Measurements from ENCODE around the gene CD37.
A peak's percentile ranks its signal among the peaks of the same experiment; 100 is the strongest.
"Not testable (repeated sequence)": the region's sequence is repeated elsewhere in the genome, so short reads cannot be mapped to it uniquely, and the experiment has no call there.

CD37 gene, protein sequence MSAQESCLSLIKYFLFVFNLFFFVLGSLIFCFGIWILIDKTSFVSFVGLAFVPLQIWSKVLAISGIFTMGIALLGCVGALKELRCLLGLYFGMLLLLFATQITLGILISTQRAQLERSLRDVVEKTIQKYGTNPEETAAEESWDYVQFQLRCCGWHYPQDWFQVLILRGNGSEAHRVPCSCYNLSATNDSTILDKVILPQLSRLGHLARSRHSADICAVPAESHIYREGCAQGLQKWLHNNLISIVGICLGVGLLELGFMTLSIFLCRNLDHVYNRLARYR

DNA sequence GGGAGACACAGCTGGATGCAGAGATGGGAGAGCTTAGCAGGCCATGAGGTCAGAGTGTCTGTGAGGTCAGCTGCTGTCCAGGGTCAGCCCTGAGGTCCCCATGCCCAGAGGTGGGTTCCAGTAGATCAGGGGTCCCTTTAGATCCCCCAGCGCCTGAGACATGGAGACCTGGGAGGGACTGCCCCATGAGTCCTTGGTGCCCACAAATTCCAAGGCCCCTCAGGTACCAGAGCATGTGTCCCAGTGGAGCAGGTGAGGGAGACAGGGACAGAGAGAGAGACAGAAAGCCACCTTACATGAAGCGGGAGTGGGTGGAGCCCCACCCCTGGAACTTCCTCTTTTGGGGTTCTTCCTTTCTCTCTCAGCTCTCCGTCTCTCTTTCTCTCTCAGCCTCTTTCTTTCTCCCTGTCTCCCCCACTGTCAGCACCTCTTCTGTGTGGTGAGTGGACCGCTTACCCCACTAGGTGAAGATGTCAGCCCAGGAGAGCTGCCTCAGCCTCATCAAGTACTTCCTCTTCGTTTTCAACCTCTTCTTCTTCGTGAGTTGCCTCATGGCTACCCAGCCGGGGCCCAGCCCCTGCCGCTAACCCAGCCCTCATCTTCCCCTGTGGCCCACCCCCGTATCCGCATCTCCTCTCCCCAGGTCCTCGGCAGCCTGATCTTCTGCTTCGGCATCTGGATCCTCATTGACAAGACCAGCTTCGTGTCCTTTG, at the start of gene CD37:
Gene CD37 (plus strand): TSS at position 336 of the 713 bp plus-strand sequence. CDS start 135 bp downstream, at position 471.
- peak; percentile 63 for DNase-seq

DNA sequence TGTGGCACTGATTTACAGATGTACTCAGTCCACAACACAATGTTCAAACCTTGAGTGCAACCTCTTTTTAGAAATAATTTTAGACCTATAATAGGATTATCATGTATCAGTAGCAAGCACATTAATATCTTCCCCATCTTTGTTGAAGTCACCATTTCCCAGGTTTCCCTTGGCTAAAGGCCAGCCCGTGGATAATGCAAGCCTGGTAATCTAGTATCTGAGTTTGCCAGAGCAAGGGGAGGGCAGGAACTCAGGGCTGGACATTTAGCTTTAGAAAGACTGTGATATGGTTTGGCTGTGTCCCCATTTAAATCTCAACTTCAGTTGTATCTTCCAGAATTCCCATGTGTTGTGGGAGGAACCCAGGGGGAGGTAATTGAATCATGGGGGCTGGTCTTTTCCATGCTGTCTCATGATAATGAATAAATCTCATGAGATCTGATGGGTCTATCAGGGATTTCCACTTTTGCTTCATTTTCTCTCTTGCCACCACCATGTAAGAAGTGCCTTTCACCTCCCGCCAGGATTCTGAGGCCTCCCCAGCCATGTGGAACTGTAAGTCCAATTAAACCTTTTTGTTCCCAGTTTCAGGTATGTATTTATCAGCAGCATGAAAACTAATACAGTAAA, 48.0 kb upstream of the CD37 start:
- DNase-seq, result no peak

DNA sequence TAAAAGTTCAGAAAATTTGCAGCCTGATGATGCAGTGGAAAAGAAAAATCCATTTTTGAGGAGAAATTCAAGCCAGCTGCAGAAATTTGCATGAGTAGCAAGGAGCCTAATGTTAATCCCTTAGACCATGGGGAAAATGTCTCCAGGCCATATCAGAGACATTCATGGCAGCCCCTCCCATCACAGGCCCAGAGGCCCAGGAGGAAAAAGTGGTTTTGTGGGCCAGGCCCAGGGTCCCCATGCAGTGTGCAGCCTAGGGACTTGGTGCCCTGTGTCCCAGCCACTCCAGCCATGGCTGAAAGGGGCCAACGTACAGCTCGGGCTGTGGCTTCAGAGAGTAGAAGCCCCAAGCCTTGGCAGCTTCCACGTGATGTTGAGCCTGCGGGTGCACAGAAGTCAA, 47.0 kb upstream of the CD37 start:
- not testable (repeated sequence) for DNase-seq

DNA sequence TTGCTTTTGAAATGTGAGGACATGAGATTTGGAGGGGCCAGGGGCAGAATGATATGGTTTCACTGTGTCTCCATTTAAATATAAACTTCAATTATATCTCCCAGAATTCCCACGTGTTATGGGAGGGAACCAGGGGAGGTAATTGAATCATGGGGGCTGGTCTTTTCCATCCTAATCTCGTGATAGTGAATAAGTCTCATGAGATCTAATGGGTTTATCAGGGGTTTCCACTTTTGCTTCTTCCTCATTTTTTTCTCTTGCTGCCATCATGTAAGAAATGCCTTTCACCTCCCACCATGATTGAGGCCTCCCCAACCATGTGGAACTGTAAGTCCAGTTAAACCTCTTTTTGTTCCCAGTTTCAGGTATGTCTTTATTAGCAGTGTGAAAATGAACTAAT, 45.9 kb upstream of the CD37 start:
- not testable (repeated sequence) for DNase-seq

DNA sequence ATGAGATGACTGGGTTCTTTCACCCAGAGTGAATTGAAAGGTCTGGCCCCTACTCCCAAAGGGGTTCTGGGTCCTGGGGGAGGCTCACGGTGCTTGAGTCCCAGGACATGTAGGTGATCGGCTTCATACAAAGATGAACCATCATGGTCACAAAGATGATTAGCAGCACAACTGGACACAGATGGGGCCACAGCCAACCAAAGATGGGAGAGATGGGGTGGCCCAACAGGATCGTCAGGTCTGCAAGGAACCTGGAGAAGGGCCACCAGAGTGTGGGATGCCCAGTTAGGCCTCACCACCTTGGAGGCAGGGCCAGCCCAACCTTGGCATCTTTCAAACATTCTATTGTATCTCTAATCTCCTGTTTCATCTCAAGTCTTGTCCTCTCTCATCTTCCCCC, 44.7 kb upstream of the CD37 start:
- DNase-seq, result no peak

DNA sequence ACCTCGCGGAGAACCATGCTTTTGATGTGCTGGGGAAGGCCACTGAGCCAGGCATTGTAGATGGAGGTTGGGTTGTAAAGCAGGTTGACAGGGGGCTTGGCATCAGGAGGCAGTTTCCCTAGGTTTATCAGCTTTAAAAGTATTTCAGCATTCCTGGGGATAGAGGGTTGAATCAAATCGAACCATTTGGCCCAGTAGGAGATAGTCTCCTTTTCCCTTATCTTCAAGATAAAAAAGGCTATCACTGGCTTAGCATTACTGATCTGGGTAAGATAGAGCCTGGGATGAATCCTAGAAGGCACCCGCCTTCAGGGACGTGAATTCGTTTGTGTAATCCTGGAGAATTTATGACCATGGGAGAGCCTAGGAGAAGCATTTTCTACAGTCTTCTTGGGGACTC, 40.8 kb upstream of the CD37 start:
- DNase-seq, result no peak

DNA sequence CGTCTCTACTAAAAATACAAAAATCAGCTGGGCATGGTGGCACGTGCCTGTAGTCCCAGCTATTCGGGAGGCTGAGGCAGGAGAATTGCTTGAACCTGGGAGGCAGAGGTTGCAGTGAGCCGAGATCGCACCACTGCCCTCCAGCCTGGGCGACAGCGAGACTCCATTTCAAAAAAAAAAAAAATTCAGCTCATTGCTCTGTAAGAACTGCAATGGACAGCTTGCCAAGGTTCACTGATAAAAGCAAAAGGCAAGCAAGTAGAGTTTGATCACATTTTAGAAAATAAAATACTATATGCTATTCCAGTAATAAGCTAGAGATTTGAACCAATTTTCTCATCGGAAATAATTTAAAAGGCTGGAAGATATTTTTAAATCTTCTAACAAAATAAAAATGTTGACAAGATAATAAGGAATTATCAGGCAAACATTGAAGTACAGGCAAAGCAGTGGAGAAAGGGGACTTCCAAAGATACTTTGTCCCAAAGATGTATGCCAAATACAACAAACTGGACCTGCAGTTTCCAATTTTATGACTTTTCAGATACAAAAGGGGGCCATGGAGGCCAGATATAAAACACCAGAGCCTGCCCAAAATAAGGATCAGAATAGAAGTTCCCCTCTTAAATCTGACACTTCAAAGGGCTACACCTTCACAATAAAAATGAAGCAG, 39.9 kb upstream of the CD37 start:
- DNase-seq, result no peak

DNA sequence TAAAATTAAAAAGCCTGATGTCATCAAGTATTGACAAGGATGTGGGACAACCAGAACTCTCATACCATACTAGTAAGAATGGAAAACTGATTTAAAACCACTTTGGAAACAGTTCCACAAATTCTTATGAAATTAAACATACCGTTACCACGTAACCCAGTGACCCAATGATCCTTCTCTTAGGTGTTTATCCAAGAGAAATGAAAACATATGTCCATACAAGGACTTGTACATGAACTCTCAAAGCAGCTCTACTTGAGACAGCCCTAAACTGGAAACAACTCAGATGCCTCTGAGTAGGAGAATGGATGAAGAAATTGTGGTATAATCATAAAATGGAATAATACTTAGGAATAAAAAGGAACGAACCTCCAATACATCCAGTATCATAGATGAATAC, 37.8 kb upstream of the CD37 start:
- DNase-seq, result no peak

DNA sequence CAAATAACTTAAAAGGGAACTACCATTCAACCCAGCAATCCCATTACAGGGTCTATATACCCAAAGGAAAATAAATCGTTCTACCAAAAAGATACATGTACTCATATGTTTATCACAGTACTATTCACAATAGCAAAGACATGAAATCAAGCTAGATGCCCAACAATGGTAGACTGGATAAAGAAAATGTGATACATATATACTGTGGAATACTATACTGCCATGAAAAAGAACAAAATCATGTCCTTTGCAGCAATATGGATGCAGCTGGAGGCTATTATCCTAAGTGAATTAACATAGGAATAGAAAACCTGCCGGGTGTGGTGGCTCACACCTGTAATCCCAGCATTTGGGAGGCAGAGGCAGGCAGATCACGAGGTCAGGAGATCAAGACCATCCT, 36.6 kb upstream of the CD37 start:
- not testable (repeated sequence) for DNase-seq

DNA sequence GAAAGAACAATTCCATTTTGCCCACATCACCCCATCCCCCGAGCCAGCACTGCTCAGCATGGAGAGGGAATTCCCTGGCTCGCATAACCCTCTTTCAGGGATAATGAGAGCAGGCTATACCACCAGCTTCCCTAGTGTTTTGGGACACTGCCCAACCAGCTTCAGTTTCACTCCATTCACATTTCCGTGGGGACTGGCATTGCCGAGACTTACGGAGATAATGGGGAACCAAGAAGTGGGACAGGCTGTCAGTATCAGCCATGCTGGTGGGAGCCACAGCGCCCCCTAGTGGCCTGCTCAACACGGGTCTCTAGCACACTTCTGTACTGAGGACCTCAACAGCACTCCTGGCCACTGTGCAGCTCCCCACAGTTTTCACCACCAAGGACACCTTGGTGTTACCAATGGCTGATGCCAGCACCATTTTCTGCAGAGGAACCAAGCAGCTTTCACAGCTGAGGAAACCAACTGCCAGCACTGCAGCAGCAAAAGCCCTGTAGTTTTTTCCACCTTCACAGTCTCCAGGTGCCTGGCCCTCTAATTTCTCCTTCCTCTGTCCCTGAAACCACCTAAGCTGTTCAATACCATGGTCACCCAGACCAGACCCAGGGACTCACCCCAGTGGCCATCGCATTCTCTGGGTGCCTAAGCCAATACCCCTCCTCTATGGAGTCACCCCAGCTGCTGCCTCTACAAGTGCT, 33.9 kb upstream of the CD37 start:
- DNase-seq, result peak; percentile 72

DNA sequence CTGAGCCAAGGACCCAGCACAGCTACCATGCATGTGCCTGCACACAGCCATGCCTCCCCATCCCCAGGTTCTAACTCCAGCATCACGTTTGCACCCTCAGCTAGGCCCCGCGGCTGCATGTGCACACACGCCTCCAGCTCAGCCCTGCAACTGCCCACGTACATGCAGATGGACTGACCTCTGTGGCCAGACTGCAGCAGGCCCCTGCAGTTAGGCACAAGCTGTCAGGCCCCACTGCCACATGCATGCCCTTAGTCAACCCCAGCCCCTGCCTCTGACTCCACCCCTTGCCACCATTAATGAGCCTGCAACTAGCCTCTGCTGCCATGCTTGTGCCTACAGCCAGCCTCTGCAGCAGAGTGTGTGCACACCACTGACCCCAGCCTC, 33.3 kb upstream of the CD37 start:
- DNase-seq, result no peak

DNA sequence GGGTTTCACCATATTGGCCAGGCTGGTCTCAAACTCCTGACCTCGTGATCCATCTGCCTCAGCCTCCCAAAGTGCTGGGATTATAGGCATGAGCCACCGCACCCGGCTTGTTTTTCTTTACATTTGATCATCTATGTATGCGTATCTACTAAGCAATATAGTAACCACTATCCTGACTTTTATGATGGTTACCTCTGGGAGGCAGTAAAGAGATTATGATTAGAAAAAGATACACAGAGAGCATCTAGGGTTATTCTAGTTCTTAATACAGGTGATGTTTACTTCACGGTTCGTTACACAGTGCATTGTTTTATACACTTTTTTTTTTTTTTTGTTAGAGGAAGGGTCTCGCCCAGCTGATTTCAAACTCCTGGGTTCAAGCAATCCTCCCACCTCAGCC, 28.5 kb upstream of the CD37 start:
- not testable (repeated sequence) for DNase-seq

DNA sequence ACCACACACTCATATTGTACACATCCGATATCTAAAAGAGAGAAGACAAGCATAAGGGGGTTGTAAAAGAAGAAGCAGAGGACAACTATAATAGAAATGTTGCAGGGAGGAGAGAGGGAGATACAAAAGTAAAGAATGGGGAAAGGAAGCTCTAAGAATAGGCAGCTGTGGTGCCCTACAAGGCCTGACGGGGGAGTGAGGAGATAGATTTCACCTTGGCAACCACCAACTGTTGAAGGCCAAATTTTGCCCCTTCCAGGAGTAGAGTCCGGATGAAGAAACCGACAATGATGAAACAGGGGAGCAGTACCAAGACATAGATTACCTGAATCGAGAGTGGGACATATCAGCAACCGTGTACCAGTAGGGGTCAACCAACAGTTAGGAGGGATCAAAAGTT, 26.1 kb upstream of the CD37 start:
- no peak for DNase-seq

DNA sequence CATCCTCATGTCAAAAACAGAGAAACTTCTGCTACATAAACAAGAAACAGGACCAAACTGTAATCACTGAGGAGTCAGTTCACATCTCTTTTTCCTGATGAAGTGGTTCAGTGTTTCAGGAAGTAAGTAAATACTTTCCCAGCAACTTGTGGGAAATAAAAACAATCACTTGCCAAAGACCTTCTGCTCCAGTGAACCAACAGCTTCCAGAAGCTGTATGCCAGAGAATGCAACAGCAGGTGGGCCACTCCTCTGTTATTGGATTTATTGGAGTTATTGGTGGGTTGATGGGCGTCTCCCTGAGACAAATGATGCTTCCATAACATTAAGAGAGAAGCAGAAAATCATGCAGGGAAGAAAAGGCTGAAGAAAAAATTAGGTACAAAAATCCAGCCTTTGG, 20.1 kb upstream of the CD37 start:
- no peak for DNase-seq

DNA sequence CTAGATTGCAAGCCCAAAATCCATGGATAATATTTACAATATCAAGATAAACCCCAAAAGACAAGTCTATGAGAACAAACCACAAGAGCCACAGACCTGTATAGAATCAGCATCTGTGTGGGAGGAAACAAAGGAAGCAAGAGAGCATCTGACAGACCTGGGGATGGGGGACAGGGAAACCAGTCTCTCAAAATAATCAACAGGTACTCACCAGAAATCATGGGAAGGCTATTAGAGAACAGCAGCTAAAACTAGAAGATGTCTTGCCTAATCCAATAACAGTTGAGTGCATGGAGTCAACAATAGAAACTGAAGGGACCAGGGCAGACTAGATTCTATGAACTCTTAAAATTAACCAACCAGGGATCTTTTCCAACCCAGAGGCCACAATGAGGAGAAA, 18.9 kb upstream of the CD37 start:
- no peak for DNase-seq

DNA sequence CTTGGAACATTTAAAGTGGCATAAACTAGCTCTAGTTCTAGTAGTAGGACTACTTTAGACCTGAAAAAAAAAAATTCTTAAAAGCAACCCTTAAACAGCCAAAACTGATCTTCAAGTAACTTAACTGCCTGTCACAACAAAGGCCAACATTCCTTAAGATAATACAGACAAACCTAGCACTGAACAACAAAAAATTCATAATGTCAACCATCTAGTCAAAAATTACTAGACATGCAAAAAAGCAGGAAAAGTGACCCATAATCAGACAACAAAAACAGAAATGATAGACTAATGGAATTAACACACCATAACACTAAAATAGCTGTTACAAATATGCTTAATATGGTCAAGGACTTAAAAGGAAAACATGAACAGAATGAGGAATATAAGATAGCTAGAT, 16.9 kb upstream of the CD37 start:
- no peak for DNase-seq

DNA sequence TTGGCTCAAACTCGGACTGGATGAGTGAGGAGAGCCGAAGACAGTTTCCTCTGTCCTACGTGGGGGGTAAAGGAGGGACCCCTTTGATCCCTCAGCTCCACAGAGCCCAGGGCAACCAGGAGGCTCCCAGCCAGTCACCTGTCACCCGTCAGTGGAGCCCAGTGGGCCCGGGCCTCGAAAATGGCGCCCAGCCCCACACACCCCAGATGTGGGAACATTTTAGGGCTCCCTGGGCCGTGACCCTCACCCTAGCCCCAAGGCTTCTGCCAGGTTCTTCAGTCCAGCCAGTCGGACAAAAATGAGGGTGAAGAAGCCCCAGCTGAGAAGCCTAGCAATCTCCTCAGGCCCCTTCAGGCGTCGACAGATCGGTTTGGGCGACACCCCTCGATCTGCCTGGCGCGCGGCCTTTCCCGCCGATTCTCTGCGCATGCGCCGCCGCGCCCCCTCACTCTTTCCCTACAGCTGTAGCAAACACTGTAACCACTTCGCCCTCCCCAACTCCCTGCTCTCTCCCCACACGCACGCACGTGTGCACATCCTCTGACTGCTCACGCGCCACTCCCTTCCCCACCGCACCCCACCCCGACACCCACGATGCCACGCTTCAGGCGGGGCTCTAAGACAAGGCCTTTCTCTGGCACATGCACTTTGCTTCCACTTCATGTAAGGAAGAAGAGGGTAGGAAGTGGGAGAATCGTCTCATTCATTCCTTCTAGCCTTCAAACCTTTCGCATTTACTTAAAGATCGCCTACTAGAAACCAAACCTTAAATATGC, 10.2 kb upstream of the CD37 start, which contains the start of gene SLC6A16:
Gene SLC6A16 (minus strand): TSS at position 391 of the 776 bp plus-strand sequence. CDS start 13,844 bp downstream, outside the sequence.
- DNase-seq, result no peak

DNA sequence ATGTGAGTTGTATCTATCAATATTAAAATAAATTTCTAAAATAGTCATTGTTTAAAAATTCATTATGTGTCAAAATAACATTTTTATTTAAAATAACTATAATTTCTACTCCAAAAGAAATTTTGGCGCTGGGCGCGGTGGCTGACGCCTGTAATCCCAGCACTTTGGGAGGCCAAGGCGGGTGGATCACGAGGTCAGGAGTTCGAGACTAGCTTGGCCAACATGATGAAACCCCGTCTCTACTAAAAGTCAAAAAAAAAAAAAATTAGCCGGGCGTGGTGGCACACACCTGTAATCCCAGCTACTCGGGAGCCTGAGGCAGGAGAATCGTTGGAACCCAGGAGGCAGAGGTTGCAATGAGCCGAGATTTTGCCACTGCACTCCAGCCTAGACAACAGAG, 9.4 kb upstream of the CD37 start:
- DNase-seq, result not testable (repeated sequence)

DNA sequence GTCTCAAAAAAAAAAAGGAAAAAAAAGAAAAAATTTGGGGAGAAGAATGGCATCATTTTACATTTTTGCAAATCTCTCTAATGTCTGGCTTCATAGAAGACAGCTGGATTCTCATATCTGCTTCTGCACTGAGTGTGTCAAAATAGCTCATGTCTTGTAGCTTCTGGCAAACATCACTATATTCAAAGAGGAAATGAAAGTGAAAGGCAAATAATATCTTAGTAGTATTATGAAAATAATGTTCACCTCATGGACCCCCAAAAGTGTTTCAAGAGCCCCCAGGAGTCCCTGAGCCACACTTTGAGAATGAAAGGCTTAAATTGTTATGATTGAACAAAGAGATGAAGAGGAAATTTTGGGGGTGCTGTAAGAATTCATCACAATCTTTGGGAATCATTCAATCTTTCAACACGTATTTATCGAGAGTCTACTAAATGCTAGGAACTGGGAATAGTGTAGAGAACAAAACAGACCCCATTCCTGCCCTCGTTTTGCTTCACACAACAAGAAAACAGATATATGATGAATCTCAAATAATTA, 9.0 kb upstream of the CD37 start:
- DNase-seq, result no peak

DNA sequence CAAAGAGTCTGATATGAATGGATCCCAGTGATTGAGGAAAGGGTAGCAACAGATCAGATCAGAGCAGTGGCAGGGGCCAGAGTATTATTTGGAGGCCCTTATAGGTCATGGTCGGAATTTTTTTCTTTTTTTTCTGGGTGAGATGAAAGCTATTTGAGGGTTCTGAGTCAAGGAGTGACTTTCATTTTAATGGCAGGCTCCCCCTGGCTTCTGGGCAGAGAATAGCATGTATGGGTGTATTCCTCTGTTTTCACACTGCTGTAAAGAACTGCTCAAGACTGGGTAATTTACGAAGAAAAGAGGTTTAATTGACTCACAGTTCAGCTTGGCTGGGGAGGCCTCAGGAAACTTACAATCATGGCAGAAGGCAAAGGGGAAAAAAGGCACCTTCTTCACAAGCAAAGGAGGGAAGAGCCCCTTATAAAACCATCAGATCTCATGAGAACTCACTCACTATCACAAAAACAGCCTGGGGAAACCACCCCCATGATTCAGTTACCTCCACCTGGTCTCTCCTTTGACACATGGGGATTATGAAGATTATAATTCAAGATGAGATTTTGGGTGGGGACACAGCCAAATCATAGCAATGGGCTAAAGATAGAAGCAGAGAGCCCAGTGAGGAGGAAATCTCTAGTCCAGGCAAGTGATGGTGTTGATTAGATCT, 7.2 kb upstream of the CD37 start:
- DNase-seq, result peak; percentile 35

DNA sequence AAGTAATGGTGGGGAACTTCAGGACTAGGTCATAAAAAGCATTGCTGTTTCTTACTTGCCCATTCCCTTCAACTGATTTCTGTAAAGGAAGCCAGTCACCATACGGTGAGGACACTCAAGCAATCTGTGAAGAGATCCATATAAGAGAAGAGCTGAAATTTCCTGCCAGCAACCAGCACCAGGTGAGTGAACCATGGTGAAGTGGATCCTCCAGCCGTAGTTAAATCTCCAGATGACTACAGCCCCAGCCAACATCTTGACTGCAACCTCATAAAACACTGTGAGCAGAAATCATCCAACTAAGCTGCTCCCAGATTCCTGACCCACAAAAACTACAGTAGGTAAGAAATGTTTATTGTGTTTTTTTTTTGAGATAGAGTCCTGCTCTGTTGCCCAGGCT, 6.5 kb upstream of the CD37 start:
- DNase-seq, result no peak
